Measurements from ENCODE around the gene GNB3. TPM values are rescaled to one million over a fixed set of nuclear protein-coding genes. Genes with fewer than 3 reads are reported as not detected.

Gene GNB3
- total and polyA plus RNA-seq, 2 of the 4 experiments (the other 2 are of a cell fraction), result 0.72 to 20.5 TPM

GRCh38 chr12:6852651-6853354 lies 12.1 kb downstream of the GNB3 start (continued):
- TF ChIP-seq CTCF (conservative IDR thresholded peaks at IDR 0.05; ENCODE audit: low read depth, low read length) (no peak), MAFK (IDR thresholded peaks at IDR 0.05; ENCODE audit: low read depth, low read length) (no peak)

- DNase-seq (no peak), ATAC-seq (ENCODE audit: low read depth) (no peak)
- Histone ChIP-seq H3K27ac (ENCODE audit: insufficient read depth, low read length) (no peak overlapping the region), H3K4me3 (ENCODE audit: insufficient read depth, low read depth, low read length) (no peak overlapping the region), H4K8ac (ENCODE audit: low read depth in 2 of 2, low read length in 2 of 2) (peak overlapping the region in 1 of 2 experiments; percentile 17; a peak in 2 of 4 replicates), H3K9me1 (ENCODE audit: insufficient read depth, low read length) (no peaks in the 10 kb centered on the region), H4K5ac (ENCODE audit: low read depth, low read length) (no peak overlapping the region), H3K23ac (ENCODE audit: low read depth, low read length) (peak overlapping the region; percentile 53; the same call in 1 of the 2 replicates), H2AK5ac (ENCODE audit: low read depth, low read length) (no peak overlapping the region), H3K27me3 (ENCODE audit: control insufficient read depth, insufficient read depth, low read length) (no peaks in the 10 kb centered on the region), H3K4me1 (ENCODE audit: control insufficient read depth, insufficient read depth, low read length) (peaks cover 5% of the 10 kb centered on the region), H2AFZ (replicated peaks; ENCODE audit: low read length, poor library complexity) (no peak overlapping the region), H3K56ac (ENCODE audit: extremely low read depth, insufficient read depth, low read length) (no peak overlapping the region), H2AK9ac (replicated peaks; ENCODE audit: low read depth, low read length, poor library complexity) (no peak overlapping the region), H3K79me1 (ENCODE audit: low read depth in 1 of 2, low read length in 2 of 2) (peaks cover 20 to 49% of the 10 kb centered on the region in 2 experiments), H3K36me3 (ENCODE audit: control insufficient read depth, insufficient read depth, low read length) (peaks cover 38% of the 10 kb centered on the region), H3K18ac (ENCODE audit: low read depth, low read length) (no peak overlapping the region), H3K4ac (ENCODE audit: low read depth, low read length) (0 out of 2 replicates have a peak overlapping the region, but pooled peaks have one; percentile 85), H2BK120ac (ENCODE audit: low read depth, low read length) (no peak overlapping the region), H4K20me1 (ENCODE audit: insufficient read depth, low read length) (peaks cover 15% of the 10 kb centered on the region), H4K91ac (ENCODE audit: insufficient read depth, low read depth, low read length) (no peak overlapping the region), H3K4me2 (ENCODE audit: low read depth, low read length) (no peak overlapping the region), H2BK20ac (ENCODE audit: low read depth, low read length) (no peak overlapping the region), H2BK15ac (ENCODE audit: low read depth, low read length) (no peak overlapping the region), H3K14ac (replicated peaks; ENCODE audit: low read depth, low read length) (no peak overlapping the region), H3K9me3 (ENCODE audit: control insufficient read depth, insufficient read depth, low read length) (no peaks in the 10 kb centered on the region), H2BK5ac (ENCODE audit: low read depth, low read length, poor library complexity, severe bottlenecking) (peak overlapping the region; percentile 90), H3K9ac (ENCODE audit: low read depth, low read length) (peak overlapping the region; percentile 54; the same call in 1 of the 2 replicates)
- ChIA-PET CTCF (interaction anchor here (1.0 to 3.3 kb wide), 3 partner anchors 12 to 100 kb away, joined by 3 to 10 read pairs (median 3); partner anchors contain the start of gene SPSB2), POLR2A (ENCODE audit: unreplicated experiment) (interaction anchor here (1.2 to 1.3 kb wide), 2 partner anchors 9 to 24 kb away, joined by 3 read pairs; no protein-coding TSS in a partner anchor)
- in situ Hi-C loops (cut with MboI; ENCODE audit: low sequenced_read_pairs) (no loop called here), intact Hi-C loops (cut with micrococcal nuclease) (loop anchor here (2.0 kb wide), 1 partner anchor 15 kb away; no protein-coding TSS in a partner anchor), dilution Hi-C loops (cut with HindIII; ENCODE audit: low sequenced_read_pairs, unreplicated experiment) (no loop called here)
- WGBS, 2 experiments (ENCODE audit: extremely low coverage in 2 of 2, insufficient read length in 1 of 2), result no CpG with 5 or more reads among the region's 1 CpG
- no TSS peak for BruUV-seq (replicated peaks)
- TF ChIP-seq RFX5 (IDR thresholded peaks at IDR 0.05; ENCODE audit: low read depth, low read length), result no peak
- TF ChIP-seq CHD1 (IDR thresholded peaks at IDR 0.05; ENCODE audit: low read depth, low read length), result no peak
- no peak for TF ChIP-seq BHLHE40 (IDR thresholded peaks at IDR 0.05; ENCODE audit: low read depth, low read length)
- TF ChIP-seq FOS (IDR thresholded peaks at IDR 0.05; ENCODE audit: low read depth, low read length), result no peak
- no peak for TF ChIP-seq RAD21 (IDR thresholded peaks at IDR 0.05; ENCODE audit: low read length)
- no peak for TF ChIP-seq USF2 (IDR thresholded peaks at IDR 0.05; ENCODE audit: low read depth, low read length)
- no peak for TF ChIP-seq MAFK (IDR thresholded peaks at IDR 0.05; ENCODE audit: low read depth, low read length)
- no peak for TF ChIP-seq NFE2L2 (IDR thresholded peaks at IDR 0.05; ENCODE audit: low read depth, low read length)
- no peak for TF ChIP-seq SMC3 (IDR thresholded peaks at IDR 0.05; ENCODE audit: low read depth, low read length)
- TF ChIP-seq CEBPB (IDR thresholded peaks at IDR 0.05; ENCODE audit: low read depth, low read length), result no peak
- no peak for TF ChIP-seq RCOR1 (IDR thresholded peaks at IDR 0.05; ENCODE audit: insufficient replicate concordance, low read length)
These were observed 12.9 kb downstream of the GNB3 start for GRCh38 chr12:6853626-6854025.
